ENCODE data around the gene LBH.
"Not testable (repeated sequence)": the region's sequence is repeated elsewhere in the genome, so short reads cannot be mapped to it uniquely, and the experiment has no call there.

The LBH gene

GRCh38 chr2:30259071-30259470, 27.7 kb downstream of the LBH start:
- DNase-seq: no peak

- DNase-seq: no peak
Measured at GRCh38 chr2:30259827-30260679, 28.7 kb downstream of the LBH start.

GRCh38 chr2:30260941-30261340, 29.6 kb downstream of the LBH start:
- DNase-seq: no peak

GRCh38 chr2:30261695-30262211, 30.4 kb downstream of the LBH start:
- DNase-seq: no peak

- no peak for DNase-seq
Measured at GRCh38 chr2:30262716-30263309, 31.5 kb downstream of the LBH start.

- DNase-seq: no peak
Measured at GRCh38 chr2:30264274-30264673, 32.9 kb downstream of the LBH start.

- DNase-seq: no peak
Measured at GRCh38 chr2:30265052-30266015, 34.0 kb downstream of the LBH start.

- DNase-seq: peak; percentile 51
Measured at GRCh38 chr2:30266051-30266621, 34.8 kb downstream of the LBH start.

GRCh38 chr2:30266705-30267104, 35.4 kb downstream of the LBH start:
- no peak for DNase-seq

- DNase-seq: peak; percentile 67
Measured at GRCh38 chr2:30267161-30267975, 36.0 kb downstream of the LBH start.

- no peak for DNase-seq
Measured at GRCh38 chr2:30268296-30268871, 37.0 kb downstream of the LBH start.

- DNase-seq: not testable (repeated sequence)
Measured at GRCh38 chr2:30269114-30269770, 37.9 kb downstream of the LBH start.

GRCh38 chr2:30269771-30270145, 38.4 kb downstream of the LBH start:
- DNase-seq: no peak

GRCh38 chr2:30270166-30270565, 38.8 kb downstream of the LBH start:
- DNase-seq: no peak

- no peak for DNase-seq
Measured at GRCh38 chr2:30271301-30271700, 40.0 kb downstream of the LBH start.

GRCh38 chr2:30272286-30272685, 41.0 kb downstream of the LBH start:
- no peak for DNase-seq

- no peak for DNase-seq
Measured at GRCh38 chr2:30272761-30273573, 41.6 kb downstream of the LBH start.

- DNase-seq: no peak
Measured at GRCh38 chr2:30273574-30273929, 42.2 kb downstream of the LBH start.

- DNase-seq: no peak
Measured at GRCh38 chr2:30275256-30275655, 43.9 kb downstream of the LBH start.

- no peak for DNase-seq
Measured at GRCh38 chr2:30276455-30276911, 45.1 kb downstream of the LBH start.
